GM12864 (cell line): ENCODE data around the gene THOC5.

Experiments used
- DNase-seq: peaks from one replicate; pipeline ENCODE4 v3.0.0-alpha.2; 2011; ENCODE audit warnings: low read depth
- H3K4me3 ChIP-seq: 2 replicates; pipeline ENCODE4 v1.5.1; 2011; ENCODE audit warnings: mild to moderate bottlenecking, low read depth, low read length, control low read depth
- CTCF ChIP-seq: IDR thresholded peaks from 2 replicates; pipeline ENCODE4 v1.5.1; 2011; ENCODE audit warnings: low read depth, mild to moderate bottlenecking, moderate library complexity, low read length, control low read depth, inconsistent platforms; ENCODE audit errors: missing control alignments

Gene THOC5

GRCh38 chr22:29584975-29585374, 31.4 kb upstream of the THOC5 start:
- DNase-seq, result no peak
- no peak overlapping the region for H3K4me3 ChIP-seq
- TF ChIP-seq CTCF, result no peak

- H3K4me3 ChIP-seq, result peak overlapping the region; percentile 73; the same call in 1 of the 2 replicates
- no peak for TF ChIP-seq CTCF
Observed at GRCh38 chr22:29581799-29582198, 28.2 kb upstream of the THOC5 start.

GRCh38 chr22:29580200-29580810, 26.7 kb upstream of the THOC5 start:
- TF ChIP-seq CTCF, result no peak
- DNase-seq, result no peak
- peak overlapping the region; percentile 73 for H3K4me3 ChIP-seq

More at GRCh38 chr22:29581799-29582198, 28.2 kb upstream of the THOC5 start:
- no peak for DNase-seq

GRCh38 chr22:29578462-29579200, 25.1 kb upstream of the THOC5 start:
- TF ChIP-seq CTCF, result no peak
- H3K4me3 ChIP-seq, result no peak overlapping the region
- DNase-seq, result no peak

- no peak for TF ChIP-seq CTCF
- no peak for DNase-seq
- H3K4me3 ChIP-seq, result no peak overlapping the region
Observed at GRCh38 chr22:29574762-29575450, 21.3 kb upstream of the THOC5 start.

- DNase-seq, result no peak
- no peak for TF ChIP-seq CTCF
- H3K4me3 ChIP-seq, result no peak overlapping the region
Observed at GRCh38 chr22:29570912-29571549, 17.5 kb upstream of the THOC5 start.
